Sciatic nerve (tissue), 2 donors: ENCODE measurements around the gene TSC1. TPM values are rescaled to one million over a fixed set of nuclear protein-coding genes. Genes with fewer than 3 reads are reported as not detected.
"Not testable (repeated sequence)": the region's sequence is repeated elsewhere in the genome, so short reads cannot be mapped to it uniquely, and the experiment has no call there.

ENCODE experiments used
- ATAC-seq: fragments of 200-7000 bp; cut with Tn5 transposase; one replicate; pipeline ENCODE4 v1.9.1; 2020; ENCODE audit warnings: mild to moderate bottlenecking, moderate library complexity
- DNase-seq: peaks from one replicate; pipeline ENCODE4 v3.0.0-alpha.2; 2020; ENCODE audit warnings: low spot score
- intact Hi-C: fragments of 100-400 bp; cut with DNase I; formaldehyde crosslinking; loops from one replicate; pipeline ENCODE4 v1.14.2; 2022
- total RNA-seq: library from RNA; stranded (reverse); fragmentation: NEBNext Ultra II Directional; extraction: Animal tissue kit (Norgen Biotek cat#: 25700); gene quantifications from one replicate; pipeline ENCODE4 v1.2.1, GENCODE V29; 2021
- donor health status: DM: no; HTN: no; CAD: no.
- donor health status: DM: no; HTN: no; CAD: no.

TSC1 gene
- 71.5 TPM for total RNA-seq

GRCh38 chr9:132944294-132945185, at the start of gene TSC1:
Gene TSC1, minus strand, starts transcription at chr9:132944616. Its CDS starts 15,744 bp downstream, at chr9:132928872.
- ATAC-seq (peak; percentile 97), DNase-seq (peak; percentile 99)
- intact Hi-C loops = no loop called here

- ATAC-seq (no peak), DNase-seq (no peak)
- intact Hi-C loops = no loop called here
These were observed 49.1 kb upstream of the TSC1 start for GRCh38 chr9:132993511-132993939.

- ATAC-seq = no peak
- no peak for DNase-seq
- intact Hi-C loops = no loop called here
These were observed 47.2 kb upstream of the TSC1 start for GRCh38 chr9:132991351-132992300.

- intact Hi-C loops = no loop called here
- no peak for DNase-seq
- no peak for ATAC-seq
These were observed 46.4 kb upstream of the TSC1 start for GRCh38 chr9:132990781-132991180.

- DNase-seq, intact Hi-C loops, ATAC-seq: not testable (repeated sequence)
These were observed 45.7 kb upstream of the TSC1 start for GRCh38 chr9:132989998-132990557.

GRCh38 chr9:132989414-132989996, 45.1 kb upstream of the TSC1 start:
- DNase-seq (no peak), ATAC-seq (no peak)
- intact Hi-C loops = no loop called here

GRCh38 chr9:132989014-132989310, 44.5 kb upstream of the TSC1 start:
- intact Hi-C loops = no loop called here
- ATAC-seq (no peak), DNase-seq (no peak)

- DNase-seq (no peak), ATAC-seq (no peak)
- intact Hi-C loops = no loop called here
These were observed 44.0 kb upstream of the TSC1 start for GRCh38 chr9:132988244-132989013.

GRCh38 chr9:132986640-132987620, 42.5 kb upstream of the TSC1 start:
- intact Hi-C loops = no loop called here
- ATAC-seq (no peak), DNase-seq (no peak)

- DNase-seq (no peak), ATAC-seq (no peak)
- intact Hi-C loops = no loop called here
These were observed 41.7 kb upstream of the TSC1 start for GRCh38 chr9:132986114-132986513.

- DNase-seq (no peak), ATAC-seq (no peak)
- intact Hi-C loops = no loop called here
These were observed 41.1 kb upstream of the TSC1 start for GRCh38 chr9:132985489-132985888.

- intact Hi-C loops = no loop called here
- DNase-seq (no peak), ATAC-seq (no peak)
These were observed 40.6 kb upstream of the TSC1 start for GRCh38 chr9:132985071-132985350.

- DNase-seq (no peak), ATAC-seq (no peak)
- intact Hi-C loops = no loop called here
These were observed 40.0 kb upstream of the TSC1 start for GRCh38 chr9:132984202-132985070.

GRCh38 chr9:132983491-132984201, 39.2 kb upstream of the TSC1 start:
- no peak for DNase-seq
- ATAC-seq = no peak
- intact Hi-C loops = no loop called here

GRCh38 chr9:132982458-132982857, 38.0 kb upstream of the TSC1 start:
- intact Hi-C loops = no loop called here
- ATAC-seq (no peak), DNase-seq (no peak)

- intact Hi-C loops = no loop called here
- DNase-seq = no peak
- no peak for ATAC-seq
These were observed 35.7 kb upstream of the TSC1 start for GRCh38 chr9:132980157-132980556.
